ENCODE measurements around the gene ESR1.

Gene ESR1

DNA sequence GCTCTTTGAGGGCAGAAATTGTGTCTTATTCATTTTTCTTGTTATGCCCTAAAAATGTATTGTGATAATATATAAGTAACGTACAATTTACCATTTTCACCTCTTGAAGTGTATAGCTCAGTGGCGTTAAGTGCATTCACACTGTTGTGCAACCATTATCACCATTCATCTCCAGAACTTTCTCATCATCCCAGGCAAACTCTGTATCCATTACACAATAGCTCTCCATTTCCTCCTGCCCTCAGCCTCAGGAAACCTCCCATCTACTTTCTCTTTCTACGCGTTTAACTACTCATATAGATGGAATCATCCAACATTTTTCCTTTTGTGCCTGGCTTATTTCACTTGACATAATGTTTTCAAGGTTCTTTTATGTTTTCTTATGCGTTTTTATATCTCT, 184.6 kb downstream of the ESR1 start:
- no peak for ATAC-seq
- TF ChIP-seq ARNTL (CRISPR knock-in tag; IDR thresholded peaks at IDR 0.05; ENCODE audit: borderline replicate concordance, low read depth) (no peak), ESRRG (CRISPR knock-in tag; IDR thresholded peaks at IDR 0.05) (no peak), ZNF70 (CRISPR knock-in tag; IDR thresholded peaks at IDR 0.05) (no peak), SNAI2 (CRISPR knock-in tag; IDR thresholded peaks at IDR 0.05) (no peak), OSR1 (CRISPR knock-in tag; IDR thresholded peaks at IDR 0.05) (no peak), TCF4 (CRISPR knock-in tag; IDR thresholded peaks at IDR 0.05; ENCODE audit: borderline replicate concordance) (no peak), ZFP3 (CRISPR knock-in tag; IDR thresholded peaks at IDR 0.05) (no peak), RARB (CRISPR knock-in tag; IDR thresholded peaks at IDR 0.05) (no peak), ZFP30 (CRISPR knock-in tag; IDR thresholded peaks at IDR 0.05) (no peak), CSDC2 (CRISPR knock-in tag; IDR thresholded peaks at IDR 0.05) (no peak), GLIS3 (CRISPR knock-in tag; IDR thresholded peaks at IDR 0.05) (no peak), ZC3H10 (CRISPR knock-in tag; IDR thresholded peaks at IDR 0.05) (no peak), PPARA (CRISPR knock-in tag; IDR thresholded peaks at IDR 0.05; ENCODE audit: borderline replicate concordance) (no peak), ISL1 (CRISPR knock-in tag; IDR thresholded peaks at IDR 0.05) (no peak)
- TF ChIP-seq, protein P1, sequence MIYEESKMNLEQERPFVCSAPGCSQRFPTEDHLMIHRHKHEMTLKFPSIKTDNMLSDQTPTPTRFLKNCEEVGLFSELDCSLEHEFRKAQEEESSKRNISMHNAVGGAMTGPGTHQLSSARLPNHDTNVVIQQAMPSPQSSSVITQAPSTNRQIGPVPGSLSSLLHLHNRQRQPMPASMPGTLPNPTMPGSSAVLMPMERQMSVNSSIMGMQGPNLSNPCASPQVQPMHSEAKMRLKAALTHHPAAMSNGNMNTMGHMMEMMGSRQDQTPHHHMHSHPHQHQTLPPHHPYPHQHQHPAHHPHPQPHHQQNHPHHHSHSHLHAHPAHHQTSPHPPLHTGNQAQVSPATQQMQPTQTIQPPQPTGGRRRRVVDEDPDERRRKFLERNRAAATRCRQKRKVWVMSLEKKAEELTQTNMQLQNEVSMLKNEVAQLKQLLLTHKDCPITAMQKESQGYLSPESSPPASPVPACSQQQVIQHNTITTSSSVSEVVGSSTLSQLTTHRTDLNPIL (CRISPR knock-in tag; IDR thresholded peaks at IDR 0.05; ENCODE audit: low read depth) = no peak
- TF ChIP-seq, protein P2, sequence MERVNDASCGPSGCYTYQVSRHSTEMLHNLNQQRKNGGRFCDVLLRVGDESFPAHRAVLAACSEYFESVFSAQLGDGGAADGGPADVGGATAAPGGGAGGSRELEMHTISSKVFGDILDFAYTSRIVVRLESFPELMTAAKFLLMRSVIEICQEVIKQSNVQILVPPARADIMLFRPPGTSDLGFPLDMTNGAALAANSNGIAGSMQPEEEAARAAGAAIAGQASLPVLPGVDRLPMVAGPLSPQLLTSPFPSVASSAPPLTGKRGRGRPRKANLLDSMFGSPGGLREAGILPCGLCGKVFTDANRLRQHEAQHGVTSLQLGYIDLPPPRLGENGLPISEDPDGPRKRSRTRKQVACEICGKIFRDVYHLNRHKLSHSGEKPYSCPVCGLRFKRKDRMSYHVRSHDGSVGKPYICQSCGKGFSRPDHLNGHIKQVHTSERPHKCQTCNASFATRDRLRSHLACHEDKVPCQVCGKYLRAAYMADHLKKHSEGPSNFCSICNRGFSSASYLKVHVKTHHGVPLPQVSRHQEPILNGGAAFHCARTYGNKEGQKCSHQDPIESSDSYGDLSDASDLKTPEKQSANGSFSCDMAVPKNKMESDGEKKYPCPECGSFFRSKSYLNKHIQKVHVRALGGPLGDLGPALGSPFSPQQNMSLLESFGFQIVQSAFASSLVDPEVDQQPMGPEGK (CRISPR knock-in tag; IDR thresholded peaks at IDR 0.05; ENCODE audit: borderline replicate concordance) = no peak
- TF ChIP-seq, protein P3, sequence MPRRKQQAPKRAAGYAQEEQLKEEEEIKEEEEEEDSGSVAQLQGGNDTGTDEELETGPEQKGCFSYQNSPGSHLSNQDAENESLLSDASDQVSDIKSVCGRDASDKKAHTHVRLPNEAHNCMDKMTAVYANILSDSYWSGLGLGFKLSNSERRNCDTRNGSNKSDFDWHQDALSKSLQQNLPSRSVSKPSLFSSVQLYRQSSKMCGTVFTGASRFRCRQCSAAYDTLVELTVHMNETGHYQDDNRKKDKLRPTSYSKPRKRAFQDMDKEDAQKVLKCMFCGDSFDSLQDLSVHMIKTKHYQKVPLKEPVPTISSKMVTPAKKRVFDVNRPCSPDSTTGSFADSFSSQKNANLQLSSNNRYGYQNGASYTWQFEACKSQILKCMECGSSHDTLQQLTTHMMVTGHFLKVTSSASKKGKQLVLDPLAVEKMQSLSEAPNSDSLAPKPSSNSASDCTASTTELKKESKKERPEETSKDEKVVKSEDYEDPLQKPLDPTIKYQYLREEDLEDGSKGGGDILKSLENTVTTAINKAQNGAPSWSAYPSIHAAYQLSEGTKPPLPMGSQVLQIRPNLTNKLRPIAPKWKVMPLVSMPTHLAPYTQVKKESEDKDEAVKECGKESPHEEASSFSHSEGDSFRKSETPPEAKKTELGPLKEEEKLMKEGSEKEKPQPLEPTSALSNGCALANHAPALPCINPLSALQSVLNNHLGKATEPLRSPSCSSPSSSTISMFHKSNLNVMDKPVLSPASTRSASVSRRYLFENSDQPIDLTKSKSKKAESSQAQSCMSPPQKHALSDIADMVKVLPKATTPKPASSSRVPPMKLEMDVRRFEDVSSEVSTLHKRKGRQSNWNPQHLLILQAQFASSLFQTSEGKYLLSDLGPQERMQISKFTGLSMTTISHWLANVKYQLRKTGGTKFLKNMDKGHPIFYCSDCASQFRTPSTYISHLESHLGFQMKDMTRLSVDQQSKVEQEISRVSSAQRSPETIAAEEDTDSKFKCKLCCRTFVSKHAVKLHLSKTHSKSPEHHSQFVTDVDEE (CRISPR knock-in tag; IDR thresholded peaks at IDR 0.05) = no peak
- TF ChIP-seq, protein P4, sequence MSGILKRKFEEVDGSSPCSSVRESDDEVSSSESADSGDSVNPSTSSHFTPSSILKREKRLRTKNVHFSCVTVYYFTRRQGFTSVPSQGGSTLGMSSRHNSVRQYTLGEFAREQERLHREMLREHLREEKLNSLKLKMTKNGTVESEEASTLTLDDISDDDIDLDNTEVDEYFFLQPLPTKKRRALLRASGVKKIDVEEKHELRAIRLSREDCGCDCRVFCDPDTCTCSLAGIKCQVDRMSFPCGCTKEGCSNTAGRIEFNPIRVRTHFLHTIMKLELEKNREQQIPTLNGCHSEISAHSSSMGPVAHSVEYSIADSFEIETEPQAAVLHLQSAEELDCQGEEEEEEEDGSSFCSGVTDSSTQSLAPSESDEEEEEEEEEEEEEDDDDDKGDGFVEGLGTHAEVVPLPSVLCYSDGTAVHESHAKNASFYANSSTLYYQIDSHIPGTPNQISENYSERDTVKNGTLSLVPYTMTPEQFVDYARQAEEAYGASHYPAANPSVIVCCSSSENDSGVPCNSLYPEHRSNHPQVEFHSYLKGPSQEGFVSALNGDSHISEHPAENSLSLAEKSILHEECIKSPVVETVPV (CRISPR knock-in tag; IDR thresholded peaks at IDR 0.05) = no peak

DNA sequence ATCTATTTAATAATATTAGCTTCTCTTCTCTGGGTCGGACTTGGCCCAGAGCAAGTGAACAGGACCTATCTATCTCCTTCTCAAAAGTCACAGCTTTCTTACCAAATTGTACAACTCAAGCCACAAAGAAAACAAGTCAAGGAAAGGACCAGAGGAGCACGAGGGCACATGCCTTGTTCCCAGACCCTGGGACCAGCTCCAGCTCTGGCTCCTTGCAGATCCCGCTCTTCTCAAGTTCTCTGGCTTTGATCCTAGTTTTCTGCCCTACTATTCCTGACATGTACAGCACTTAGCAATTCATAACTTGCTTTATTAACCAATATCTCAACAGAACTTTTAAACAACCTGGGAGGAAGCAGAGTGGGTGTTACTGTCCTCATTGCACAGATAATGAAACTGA, 185.9 kb downstream of the ESR1 start:
- TF ChIP-seq, protein P2 (CRISPR knock-in tag; IDR thresholded peaks at IDR 0.05; ENCODE audit: borderline replicate concordance) = no peak
- TF ChIP-seq ZC3H10 (CRISPR knock-in tag; IDR thresholded peaks at IDR 0.05) (no peak), ZFP30 (CRISPR knock-in tag; IDR thresholded peaks at IDR 0.05) (no peak), BACH2 (CRISPR knock-in tag; IDR thresholded peaks at IDR 0.05; ENCODE audit: borderline replicate concordance) (no peak), RARB (CRISPR knock-in tag; IDR thresholded peaks at IDR 0.05) (no peak), ZNF565 (CRISPR knock-in tag; conservative IDR thresholded peaks at IDR 0.05; ENCODE audit: low read depth) (no peak), TOX (CRISPR knock-in tag; IDR thresholded peaks at IDR 0.05; ENCODE audit: borderline replicate concordance) (no peak), OSR1 (CRISPR knock-in tag; IDR thresholded peaks at IDR 0.05) (no peak), ZNF8 (CRISPR knock-in tag; IDR thresholded peaks at IDR 0.05) (no peak), CSDC2 (CRISPR knock-in tag; IDR thresholded peaks at IDR 0.05) (no peak)

DNA sequence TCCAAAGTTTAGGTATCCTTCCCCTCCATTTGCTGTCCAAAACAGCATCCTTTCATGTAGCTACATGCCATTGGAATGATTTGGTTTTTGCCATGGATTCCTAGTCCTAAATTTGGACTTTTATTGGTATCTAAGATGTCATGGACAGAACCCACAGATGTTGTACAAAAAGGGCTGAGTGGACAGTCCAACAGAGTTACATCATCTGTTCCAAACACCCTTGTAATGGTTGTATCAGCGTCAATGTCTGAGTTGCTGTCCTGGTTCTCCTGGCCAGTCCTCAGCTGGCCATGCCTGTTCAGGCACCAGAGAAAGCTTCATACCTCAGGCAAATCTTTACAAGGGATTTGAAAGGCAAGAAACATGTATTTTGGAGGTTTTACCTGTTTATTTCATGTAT, 191.3 kb downstream of the ESR1 start:
- no peak for ATAC-seq
- TF ChIP-seq ZC3H10 (CRISPR knock-in tag; IDR thresholded peaks at IDR 0.05) (no peak), ZFP30 (CRISPR knock-in tag; IDR thresholded peaks at IDR 0.05) (no peak), CSDC2 (CRISPR knock-in tag; IDR thresholded peaks at IDR 0.05) (no peak), TCF4 (CRISPR knock-in tag; IDR thresholded peaks at IDR 0.05; ENCODE audit: borderline replicate concordance) (no peak), ZNF565 (CRISPR knock-in tag; conservative IDR thresholded peaks at IDR 0.05; ENCODE audit: low read depth) (no peak), ZNF8 (CRISPR knock-in tag; IDR thresholded peaks at IDR 0.05) (no peak), ZNF70 (CRISPR knock-in tag; IDR thresholded peaks at IDR 0.05) (no peak), RARB (CRISPR knock-in tag; IDR thresholded peaks at IDR 0.05) (no peak), OSR1 (CRISPR knock-in tag; IDR thresholded peaks at IDR 0.05) (no peak), TOX (CRISPR knock-in tag; IDR thresholded peaks at IDR 0.05; ENCODE audit: borderline replicate concordance) (no peak), ISL1 (CRISPR knock-in tag; IDR thresholded peaks at IDR 0.05) (no peak), ZFP3 (CRISPR knock-in tag; IDR thresholded peaks at IDR 0.05) (no peak), ARNTL (CRISPR knock-in tag; IDR thresholded peaks at IDR 0.05; ENCODE audit: borderline replicate concordance, low read depth) (no peak)
- TF ChIP-seq, protein P4 (CRISPR knock-in tag; IDR thresholded peaks at IDR 0.05) = no peak
- TF ChIP-seq, protein P2 (CRISPR knock-in tag; IDR thresholded peaks at IDR 0.05; ENCODE audit: borderline replicate concordance) = no peak
- TF ChIP-seq, protein P1 (CRISPR knock-in tag; IDR thresholded peaks at IDR 0.05; ENCODE audit: low read depth) = no peak

More for the DNA sequence above, 185.9 kb downstream of the ESR1 start:
- no peak for ATAC-seq
